Breast epithelium (tissue), 4 donors: Measurements from ENCODE around the gene ULK1. TPM values are rescaled to one million over a fixed set of nuclear protein-coding genes. Genes with fewer than 3 reads are reported as not detected.

Source experiments
- DNase-seq, 2 donors: peaks; one replicate each; pipeline ENCODE4 v3.0.0-alpha.2; 2019; ENCODE audit warnings: low spot score in 2 of 2
- H3K27ac ChIP-seq, 2 donors: fragments of 200-600 bp; sonication (generic) in 1 of 2; one replicate each; pipeline ENCODE4 v1.5.1; 2016 to 2019; ENCODE audit warnings: mild to moderate bottlenecking in 1 of 2
- H3K27me3 ChIP-seq, 2 donors: fragments of 200-600 bp; sonication (generic) in 1 of 2; one replicate each; pipeline versions ENCODE4 v1.5.1 to v1.6.0; 2017 to 2019; ENCODE audit warnings: control low read depth in 1 of 2, mild to moderate bottlenecking in 1 of 2
- H3K36me3 ChIP-seq: fragments of 200-600 bp; one replicate; pipeline ENCODE4 v1.5.1; 2019
- H3K4me1 ChIP-seq, 2 donors: fragments of 200-600 bp; sonication (generic); one replicate each; pipeline ENCODE4 v1.5.1; 2016 to 2019; ENCODE audit warnings: control low read depth in 1 of 2
- H3K4me3 ChIP-seq, 3 donors: fragments of 200-600 bp; sonication (generic); 1 replicate in 2 of 3; 2 replicates in 1 of 3; pipeline ENCODE4 v1.5.1; 2016 to 2019; ENCODE audit warnings: mild to moderate bottlenecking in 3 of 3, moderate library complexity in 2 of 3
- H3K9me3 ChIP-seq, 2 donors: fragments of 200-600 bp; sonication (generic) in 1 of 2; one replicate each; pipeline ENCODE4 v1.5.1; 2016 to 2019; ENCODE audit warnings: control low read depth in 1 of 2
- POLR2A ChIP-seq: fragments of 450-650 bp; IDR thresholded peaks from one replicate; pipeline ENCODE4 v1.6.1; 2016; ENCODE audit warnings: antibody characterized with exemption, mild to moderate bottlenecking, moderate library complexity
- POLR2AphosphoS5 ChIP-seq, 3 donors: sonication (generic); formaldehyde crosslinking; IDR thresholded peaks; one replicate each; pipeline ENCODE4 v1.6.1; 2017; ENCODE audit warnings: antibody characterized with exemption in 3 of 3
- intact Hi-C: fragments of 100-400 bp; cut with DNase I; formaldehyde crosslinking; loops from one replicate; pipeline ENCODE4 v1.15.1; 2023; ENCODE audit warnings: low total_unique reads
- total RNA-seq, 3 donors: library from RNA; depleted of rRNA; stranded (reverse); fragments of >200 nt; gene quantifications; one replicate each; pipeline ENCODE4 v1.1.0, GENCODE V29; 2016
- TF ChIP-seq, protein P1 (sequence below), 3 donors: fragments of 450-650 bp; IDR thresholded peaks; one replicate each; pipeline ENCODE4 v1.5.1; 2016 to 2017; ENCODE audit warnings: antibody characterized with exemption in 3 of 3, mild to moderate bottlenecking in 3 of 3, moderate library complexity in 3 of 3

Gene ULK1
- total RNA-seq, 3 donors from 2014 or later, result 14.8 to 18.6 (median 17.0) TPM

DNA sequence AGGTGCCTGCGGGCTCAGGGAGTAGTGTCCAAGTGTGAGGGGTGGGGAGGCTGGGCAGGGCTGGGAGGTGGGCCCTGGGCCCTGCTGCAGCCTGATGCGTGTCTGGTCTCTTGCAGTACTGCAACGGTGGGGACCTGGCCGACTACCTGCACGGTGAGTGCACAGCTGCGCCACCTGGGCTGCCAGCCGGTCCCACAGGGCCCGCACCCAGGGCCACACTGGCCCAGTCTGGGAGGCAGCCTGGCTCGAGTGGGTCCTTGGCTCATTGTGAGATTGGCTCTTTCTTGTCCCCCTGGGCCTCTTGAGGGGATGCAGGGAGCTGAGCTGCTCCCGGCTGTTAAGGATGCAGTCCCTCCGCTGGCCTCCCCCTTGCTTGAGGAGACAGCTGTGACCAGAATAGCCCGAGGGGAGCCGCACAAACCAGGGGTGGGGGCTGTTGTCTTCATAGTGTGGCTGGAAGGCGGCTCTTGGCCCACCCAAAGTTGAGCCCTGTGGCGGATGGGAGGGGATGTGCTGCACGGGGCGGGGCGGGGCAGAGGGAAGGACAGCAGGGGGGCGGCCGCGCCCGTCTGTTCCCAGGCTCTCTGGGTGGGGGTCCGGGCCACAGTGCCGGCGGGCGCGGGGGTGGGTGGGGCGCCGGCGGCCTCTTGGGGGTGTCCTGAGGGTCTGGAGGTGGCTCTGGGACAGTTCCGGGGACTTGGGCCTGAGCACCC is 13.1 kb downstream of the ULK1 start:
- H3K27me3 ChIP-seq, result no peaks in the 10 kb centered on the region
- TF ChIP-seq POLR2AphosphoS5 (IDR thresholded peaks at IDR 0.05) (no peak), POLR2A (no peak)
- TF ChIP-seq, protein P1, sequence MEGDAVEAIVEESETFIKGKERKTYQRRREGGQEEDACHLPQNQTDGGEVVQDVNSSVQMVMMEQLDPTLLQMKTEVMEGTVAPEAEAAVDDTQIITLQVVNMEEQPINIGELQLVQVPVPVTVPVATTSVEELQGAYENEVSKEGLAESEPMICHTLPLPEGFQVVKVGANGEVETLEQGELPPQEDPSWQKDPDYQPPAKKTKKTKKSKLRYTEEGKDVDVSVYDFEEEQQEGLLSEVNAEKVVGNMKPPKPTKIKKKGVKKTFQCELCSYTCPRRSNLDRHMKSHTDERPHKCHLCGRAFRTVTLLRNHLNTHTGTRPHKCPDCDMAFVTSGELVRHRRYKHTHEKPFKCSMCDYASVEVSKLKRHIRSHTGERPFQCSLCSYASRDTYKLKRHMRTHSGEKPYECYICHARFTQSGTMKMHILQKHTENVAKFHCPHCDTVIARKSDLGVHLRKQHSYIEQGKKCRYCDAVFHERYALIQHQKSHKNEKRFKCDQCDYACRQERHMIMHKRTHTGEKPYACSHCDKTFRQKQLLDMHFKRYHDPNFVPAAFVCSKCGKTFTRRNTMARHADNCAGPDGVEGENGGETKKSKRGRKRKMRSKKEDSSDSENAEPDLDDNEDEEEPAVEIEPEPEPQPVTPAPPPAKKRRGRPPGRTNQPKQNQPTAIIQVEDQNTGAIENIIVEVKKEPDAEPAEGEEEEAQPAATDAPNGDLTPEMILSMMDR (IDR thresholded peaks at IDR 0.05), result no peak
- H3K9me3 ChIP-seq, result no peaks in the 10 kb centered on the region
- no peak for DNase-seq
- no peak overlapping the region for H3K4me3 ChIP-seq
- peaks cover 21% of the 10 kb centered on the region for H3K36me3 ChIP-seq
- intact Hi-C loops, result no loop called here
- H3K27ac ChIP-seq, result no peak overlapping the region
- H3K4me1 ChIP-seq, result peaks cover 0 to 14% of the 10 kb centered on the region in 2 donors

DNA sequence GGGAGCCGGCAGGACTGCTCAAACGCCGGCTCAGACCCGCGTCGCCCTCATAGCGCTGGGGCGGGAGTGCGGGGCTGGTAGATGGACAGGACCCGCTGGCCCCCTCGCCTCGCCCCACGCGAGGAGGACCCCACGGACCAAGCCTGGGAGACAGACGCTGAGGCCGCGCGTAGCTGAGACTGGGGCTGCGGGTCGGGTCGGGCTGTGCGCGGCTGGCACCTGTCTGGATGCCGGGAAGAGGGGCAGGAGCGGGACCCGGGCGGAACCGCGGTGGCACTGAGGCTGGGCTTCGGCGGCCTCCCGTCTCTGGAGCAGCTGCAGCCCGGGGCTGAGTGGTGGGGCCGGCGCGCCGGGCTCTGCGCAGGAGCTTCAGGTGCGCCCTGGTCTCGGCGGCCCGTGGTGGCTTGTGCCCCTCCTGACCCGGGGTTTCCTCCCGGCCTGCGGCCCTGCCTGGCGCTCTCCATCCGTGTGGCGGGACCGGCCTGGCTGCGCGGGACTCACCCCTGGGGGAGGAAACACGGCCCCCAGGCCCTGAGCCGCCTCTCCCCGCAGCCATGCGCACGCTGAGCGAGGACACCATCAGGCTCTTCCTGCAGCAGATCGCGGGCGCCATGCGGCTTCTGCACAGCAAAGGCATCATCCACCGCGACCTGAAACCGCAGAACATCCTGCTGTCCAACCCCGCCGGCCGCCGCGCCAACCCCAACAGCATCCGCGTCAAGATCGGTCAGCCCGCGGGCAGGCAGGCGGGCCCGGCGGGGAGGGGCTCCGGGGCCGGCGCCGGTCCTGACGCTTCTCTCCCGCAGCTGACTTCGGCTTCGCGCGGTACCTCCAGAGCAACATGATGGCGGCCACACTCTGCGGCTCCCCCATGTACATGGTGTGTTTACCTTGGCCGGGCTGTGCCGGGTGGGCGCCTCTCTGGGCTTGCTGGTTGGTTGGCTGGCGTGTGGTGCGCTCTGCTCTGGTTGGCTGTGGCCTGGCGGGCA is 14.0 kb downstream of the ULK1 start:
- no peak overlapping the region for H3K27ac ChIP-seq
- no peak overlapping the region for H3K4me3 ChIP-seq
- no peaks in the 10 kb centered on the region for H3K27me3 ChIP-seq
- peaks cover 21% of the 10 kb centered on the region for H3K36me3 ChIP-seq
- H3K4me1 ChIP-seq, result peaks cover 0 to 9% of the 10 kb centered on the region in 2 donors
- DNase-seq, result no peak
- TF ChIP-seq POLR2A (no peak), POLR2AphosphoS5 (IDR thresholded peaks at IDR 0.05) (no peak)
- TF ChIP-seq, protein P1 (IDR thresholded peaks at IDR 0.05), result no peak
- H3K9me3 ChIP-seq, result no peaks in the 10 kb centered on the region
- intact Hi-C loops, result no loop called here

DNA sequence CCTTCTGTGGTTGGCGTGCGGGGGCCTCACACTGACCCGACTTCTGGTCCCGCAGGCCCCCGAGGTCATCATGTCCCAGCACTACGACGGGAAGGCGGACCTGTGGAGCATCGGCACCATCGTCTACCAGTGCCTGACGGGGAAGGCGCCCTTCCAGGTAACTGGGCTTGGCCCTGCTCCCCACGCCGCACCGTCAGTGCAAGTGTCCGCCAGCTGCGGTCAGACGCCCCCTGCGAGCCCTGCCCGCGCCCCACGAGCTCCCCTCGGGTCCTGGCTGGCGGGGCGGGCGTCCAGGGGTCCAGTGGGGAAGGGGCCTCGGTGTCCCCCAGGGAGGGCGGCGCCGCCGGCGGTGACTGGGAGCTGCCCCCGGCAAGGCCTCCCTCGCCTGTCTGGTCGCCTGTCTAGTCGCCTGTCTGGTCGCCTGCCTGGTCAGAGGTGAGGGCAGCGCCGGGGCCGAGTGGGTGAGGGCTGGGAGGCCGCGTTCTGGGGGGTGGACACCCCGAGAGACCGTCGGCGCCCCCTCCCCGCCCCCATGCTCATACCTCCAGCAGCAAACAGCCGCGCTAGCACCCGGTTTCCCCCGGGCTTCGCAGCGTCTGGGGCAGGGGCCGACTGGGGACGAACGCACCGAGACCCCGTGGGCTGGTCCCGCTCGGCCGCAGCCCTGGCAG is 14.8 kb downstream of the ULK1 start:
- Histone ChIP-seq H3K36me3 (peaks cover 26% of the 10 kb centered on the region), H3K27ac (no peak overlapping the region), H3K27me3 (no peaks in the 10 kb centered on the region), H3K4me1 (peaks cover 0 to 9% of the 10 kb centered on the region in 2 donors), H3K4me3 (no peak overlapping the region), H3K9me3 (no peaks in the 10 kb centered on the region)
- TF ChIP-seq POLR2AphosphoS5 (IDR thresholded peaks at IDR 0.05) (no peak), POLR2A (no peak)
- TF ChIP-seq, protein P1 (IDR thresholded peaks at IDR 0.05), result no peak
- DNase-seq, result no peak
- intact Hi-C loops, result no loop called here

DNA sequence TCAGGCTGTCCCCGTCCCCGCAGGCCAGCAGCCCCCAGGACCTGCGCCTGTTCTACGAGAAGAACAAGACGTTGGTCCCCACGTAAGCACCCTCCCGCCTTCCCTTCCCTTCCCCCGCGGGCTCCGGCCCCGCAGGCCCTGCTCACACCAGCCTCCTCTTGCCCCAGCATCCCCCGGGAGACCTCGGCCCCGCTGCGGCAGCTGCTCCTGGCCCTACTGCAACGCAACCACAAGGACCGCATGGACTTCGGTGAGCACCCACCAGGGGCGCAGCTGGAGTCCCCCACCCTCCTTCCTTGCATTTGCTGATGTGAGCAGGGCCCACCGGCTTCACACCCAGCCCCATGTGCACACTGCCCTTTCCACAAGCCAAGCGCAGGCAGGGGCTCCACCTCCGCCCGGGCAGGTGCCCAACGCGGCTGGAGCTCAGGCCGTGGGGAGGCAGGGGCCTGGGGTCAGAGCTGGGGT is 15.4 kb downstream of the ULK1 start:
- Histone ChIP-seq H3K4me3 (no peak overlapping the region), H3K27me3 (no peaks in the 10 kb centered on the region), H3K9me3 (no peaks in the 10 kb centered on the region), H3K4me1 (peaks cover 0 to 9% of the 10 kb centered on the region in 2 donors), H3K36me3 (peaks cover 32% of the 10 kb centered on the region), H3K27ac (no peak overlapping the region)
- DNase-seq, result no peak
- TF ChIP-seq, protein P1 (IDR thresholded peaks at IDR 0.05), result no peak
- TF ChIP-seq POLR2AphosphoS5 (IDR thresholded peaks at IDR 0.05) (no peak), POLR2A (no peak)
- intact Hi-C loops, result no loop called here
